ENCODE results near the gene RAC3.

Gene RAC3

GRCh38 chr17:81990836-81991683 lies 40.4 kb upstream of the RAC3 start:
- TF ChIP-seq CTCF (IDR thresholded peaks at IDR 0.05; ENCODE audit: borderline replicate concordance, insufficient read depth, low read depth, low read length): no peak
- no peak overlapping the region for H3K4me3 ChIP-seq (ENCODE audit: low read depth, low read length)

DNA sequence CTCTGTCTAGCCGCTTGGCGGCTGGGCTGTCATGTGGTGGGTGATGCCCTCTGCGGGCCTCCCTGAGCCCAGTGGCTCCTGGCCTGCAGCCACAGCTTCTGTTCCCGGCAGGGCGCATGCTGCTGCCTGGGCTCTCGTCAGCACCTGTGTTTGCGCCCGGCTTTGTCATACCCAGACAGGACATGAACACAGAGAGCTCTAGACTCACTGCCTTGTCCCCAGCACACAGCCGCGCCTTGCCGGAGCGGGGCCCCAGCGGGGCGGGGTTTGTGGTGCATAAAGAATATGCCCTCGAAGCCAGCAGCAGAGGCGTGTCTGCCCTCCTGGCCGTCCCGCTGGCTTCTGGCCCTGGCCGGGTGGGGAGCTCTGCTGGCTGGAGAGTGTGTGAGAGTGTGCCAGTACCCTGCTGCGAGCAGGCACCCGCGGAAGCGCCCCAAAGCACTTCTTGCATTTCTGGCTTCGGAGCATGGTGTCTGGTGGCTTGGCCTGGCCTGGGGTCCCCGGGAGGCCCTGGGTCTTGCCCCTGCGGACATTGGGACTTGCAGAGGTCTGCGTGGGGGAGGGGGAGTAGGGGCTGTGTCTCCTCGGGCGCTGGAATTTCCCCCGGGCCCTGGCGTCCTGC lies 39.7 kb upstream of the RAC3 start:
- TF ChIP-seq CTCF (IDR thresholded peaks at IDR 0.05; ENCODE audit: borderline replicate concordance, insufficient read depth, low read depth, low read length): no peak
- no peak overlapping the region for H3K4me3 ChIP-seq (ENCODE audit: low read depth, low read length)

GRCh38 chr17:81992306-81993102 lies 39.0 kb upstream of the RAC3 start:
- H3K4me3 ChIP-seq (ENCODE audit: low read depth, low read length): no peak overlapping the region

GRCh38 chr17:81993729-81994592 lies 37.5 kb upstream of the RAC3 start:
- H3K4me3 ChIP-seq (ENCODE audit: low read depth, low read length): no peak overlapping the region
- TF ChIP-seq CTCF (IDR thresholded peaks at IDR 0.05; ENCODE audit: borderline replicate concordance, insufficient read depth, low read depth, low read length): no peak

More at GRCh38 chr17:81992306-81993102, 39.0 kb upstream of the RAC3 start:
- no peak for TF ChIP-seq CTCF (IDR thresholded peaks at IDR 0.05; ENCODE audit: borderline replicate concordance, insufficient read depth, low read depth, low read length)

DNA sequence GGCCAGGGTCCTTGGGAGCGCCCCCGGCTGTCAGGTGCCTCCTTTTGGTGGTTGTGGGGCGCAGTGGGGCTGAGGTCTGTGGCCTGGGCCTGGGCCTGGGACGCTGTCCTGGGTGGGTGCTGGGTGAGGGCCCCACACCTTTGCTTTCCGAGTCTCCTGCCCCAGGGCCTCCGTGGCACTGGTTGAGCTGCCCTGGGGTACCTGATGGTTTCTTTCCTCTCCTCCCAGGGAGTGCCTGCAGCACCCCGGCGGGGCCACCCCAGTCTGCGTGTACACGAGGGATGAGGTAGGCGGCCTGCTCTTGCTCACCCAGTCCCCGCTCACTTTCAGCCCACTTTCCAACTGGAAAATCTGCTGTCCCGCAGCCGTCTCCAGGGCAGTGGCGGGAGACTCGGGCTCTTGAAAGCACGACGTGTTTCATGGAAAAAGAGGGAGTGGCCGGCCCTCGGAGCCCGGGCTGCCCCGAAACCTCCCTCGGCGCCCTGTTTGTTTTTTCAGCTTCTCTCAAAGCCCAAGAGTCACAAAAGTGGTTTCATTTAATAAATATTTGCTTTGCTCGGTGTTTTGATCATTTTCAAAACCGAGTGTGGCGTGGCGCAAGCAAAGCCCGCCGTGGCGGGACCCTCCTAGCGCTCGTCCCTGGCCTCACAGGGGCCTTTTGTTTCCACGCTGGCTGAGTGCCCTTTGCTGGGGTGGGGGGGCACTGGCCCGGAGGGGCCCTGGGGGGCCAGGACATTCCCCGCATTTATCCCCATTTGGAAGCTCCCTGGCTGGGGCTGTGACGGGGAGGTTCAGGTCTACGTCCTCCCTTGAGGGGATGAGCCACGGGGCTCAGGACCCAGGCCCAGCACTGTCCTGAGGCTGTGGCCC lies 36.6 kb upstream of the RAC3 start:
- no peak for TF ChIP-seq CTCF (IDR thresholded peaks at IDR 0.05; ENCODE audit: borderline replicate concordance, insufficient read depth, low read depth, low read length)
- H3K4me3 ChIP-seq (ENCODE audit: low read depth, low read length): no peak overlapping the region

Measured in GM12875 (cell line).